ENCODE results near the gene IHH. TPM values are rescaled to one million over a fixed set of nuclear protein-coding genes. Genes with fewer than 3 reads are reported as not detected.

IHH gene
- total and polyA plus RNA-seq, 2 of the 8 experiments (the other 6 are each of a cell fraction or from before 2014, with no cell fraction given): 0.03 TPM; not detected in 1

GRCh38 chr2:219021591-219021990, 39.1 kb downstream of the IHH start:
- no peaks in the 10 kb centered on the region for H3K36me3 ChIP-seq (ENCODE audit: control insufficient read depth in 2 of 4, insufficient read depth in 4 of 4, low read length in 3 of 4)
- H4K91ac ChIP-seq (replicated peaks; ENCODE audit: insufficient read length, low read length): no peak overlapping the region
- no peak overlapping the region for H3K14ac ChIP-seq (ENCODE audit: insufficient read length)
- no peak overlapping the region for H3K27ac ChIP-seq (ENCODE audit: low read depth, low read length)
- no peaks in the 10 kb centered on the region for H3K79me1 ChIP-seq (ENCODE audit: low read depth, low read length)
- no peak overlapping the region for H3K18ac ChIP-seq (ENCODE audit: extremely low read depth, low read length)
- no peak overlapping the region for H2AFZ ChIP-seq (ENCODE audit: low read length)
- 88% methylated on average over 9 of the region's 9 CpGs; no CpG with 5 or more reads in 1 of the 2 experiments for WGBS, 2 experiments (ENCODE audit: extremely low coverage in 1 of 2, insufficient coverage in 1 of 2, insufficient read length in 1 of 2, insufficient replicate concordance in 2 of 2, low coverage in 1 of 2, low lambda C conversion rate in 2 of 2, missing lambda C conversion rate in 1 of 2)
- no peaks in the 10 kb centered on the region for H3K9me3 ChIP-seq (ENCODE audit: insufficient read depth in 2 of 2, low read depth in 1 of 2, low read length in 1 of 2)
- no peak overlapping the region for H3K4ac ChIP-seq (replicated peaks; ENCODE audit: insufficient read length, low read depth, low read length)
- no peak overlapping the region for H2BK20ac ChIP-seq (ENCODE audit: low read length)
- no peaks in the 10 kb centered on the region for H3K4me1 ChIP-seq (replicated peaks in 1 of 4; ENCODE audit: control insufficient read depth in 3 of 4, insufficient read depth in 4 of 4, low read length in 3 of 4)
- no peak overlapping the region for H3K4me3 ChIP-seq (ENCODE audit: extremely low read depth in 1 of 4, insufficient read depth in 2 of 4, low read depth in 3 of 4, low read length in 4 of 4)
- no peak overlapping the region for H2BK120ac ChIP-seq (replicated peaks; ENCODE audit: low read depth, low read length)
- no peaks in the 10 kb centered on the region for H3K79me2 ChIP-seq (ENCODE audit: control insufficient read depth in 1 of 2, insufficient read depth in 2 of 2, low read length in 2 of 2)
- FAIRE-seq (no peak), DNase-seq (ENCODE audit: low read depth in 1 of 2, low spot score in 2 of 2) (no peak)
- no peak overlapping the region for H2BK15ac ChIP-seq (ENCODE audit: low read length)
- ChIA-PET POLR2A (ENCODE audit: partially characterized antibody) (interaction anchor here (1.4 kb wide), 1 partner anchor 8 kb away, joined by 3 read pairs; no protein-coding TSS in a partner anchor), CTCF (ENCODE audit: partially characterized antibody) (interaction anchor here (0.8 to 6.9 kb wide), 7 partner anchors 8 to 138 kb away, joined by 3 to 42 read pairs (median 5); no protein-coding TSS in a partner anchor)
- peaks cover 0 to 1% of the 10 kb centered on the region in 2 experiments for H4K20me1 ChIP-seq (replicated peaks in 1 of 2; ENCODE audit: control insufficient read depth in 1 of 2, insufficient read depth in 2 of 2, low read length in 2 of 2)
- H3K56ac ChIP-seq (replicated peaks; ENCODE audit: insufficient read length, low read depth, low read length): no peak overlapping the region
- H3K9ac ChIP-seq (replicated peaks in 1 of 4; ENCODE audit: extremely low read depth in 1 of 4, low read depth in 3 of 4, low read length in 3 of 4): no peak overlapping the region
- no peak overlapping the region for H4K8ac ChIP-seq (ENCODE audit: extremely low read depth, insufficient read depth, low read length)
- no peak overlapping the region for H3K4me2 ChIP-seq (ENCODE audit: insufficient read depth in 1 of 2, low read depth in 2 of 2, low read length in 2 of 2)
- no peak overlapping the region for H4K5ac ChIP-seq (ENCODE audit: insufficient read length, low read depth, low read length)
- no peak overlapping the region for H2AK5ac ChIP-seq (ENCODE audit: low read depth, low read length)
- no peak overlapping the region for H2BK12ac ChIP-seq (ENCODE audit: low read depth, low read length)
- H2BK5ac ChIP-seq (ENCODE audit: low read depth, low read length): no peak overlapping the region
- peaks cover 0 to 3% (median 0%) of the 10 kb centered on the region in 4 experiments; a peak in 3 of 7 replicates for H3K27me3 ChIP-seq (replicated peaks in 1 of 4; ENCODE audit: control insufficient read depth in 3 of 4, extremely low read depth in 1 of 4, insufficient read depth in 3 of 4, low read length in 3 of 4)
- H3K23me2 ChIP-seq (ENCODE audit: low read depth, low read length): no peaks in the 10 kb centered on the region
- no peak overlapping the region for H3K23ac ChIP-seq (ENCODE audit: insufficient read length)
- TF ChIP-seq CTBP2 (IDR thresholded peaks at IDR 0.05; ENCODE audit: borderline replicate concordance, insufficient read depth, insufficient read length, low read length) (no peak), CHD1 (IDR thresholded peaks at IDR 0.05; ENCODE audit: low read depth, low read length) (no peak)

Data from H1 (cell line).